ENCODE measurements around the gene ZSWIM7.

The ZSWIM7 gene

GRCh38 chr17:16026895-16027294 is 27.4 kb upstream of the ZSWIM7 start:
- no peak overlapping the region for H3K27ac ChIP-seq (ENCODE audit: low read length)

DNA sequence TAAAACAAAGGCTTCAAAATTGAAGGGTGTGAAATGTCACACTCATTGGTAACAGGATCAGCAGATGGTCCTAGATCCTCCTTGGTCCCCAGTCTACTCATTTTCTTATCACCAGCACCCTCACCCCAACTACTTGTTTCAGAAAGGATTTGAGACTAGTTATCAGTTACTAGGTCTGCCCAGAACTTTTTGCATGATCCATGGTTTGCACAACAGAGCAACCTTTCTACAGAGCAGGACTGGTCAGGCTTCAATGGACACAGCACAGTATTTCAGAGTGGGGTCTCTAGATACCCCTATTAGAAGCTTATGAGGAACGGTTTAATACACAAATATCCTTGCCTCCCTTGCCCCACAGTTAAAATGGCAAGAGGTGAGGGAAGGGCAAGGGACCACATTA is 25.7 kb upstream of the ZSWIM7 start:
- Histone ChIP-seq H3K36me3 (ENCODE audit: control insufficient read depth, insufficient read depth, low read length) (peaks cover 11% of the 10 kb centered on the region; the same call in 1 of the 2 replicates), H3K27me3 (ENCODE audit: control insufficient read depth, insufficient read depth, low read length) (no peaks in the 10 kb centered on the region), H3K27ac (ENCODE audit: low read length) (no peak overlapping the region), H3K4me3 (ENCODE audit: low read length) (no peak overlapping the region), H3K9me3 (ENCODE audit: control insufficient read depth, insufficient read depth, low read length) (no peaks in the 10 kb centered on the region), H3K4me1 (ENCODE audit: control insufficient read depth, insufficient read depth, low read length) (no peaks in the 10 kb centered on the region)
- DNase-seq (ENCODE audit: low read depth, low spot score) = no peak
- no CpG with 5 or more reads among the region's 1 CpG for WGBS (ENCODE audit: insufficient coverage, insufficient read length)

More at GRCh38 chr17:16026895-16027294, 27.4 kb upstream of the ZSWIM7 start:
- DNase-seq (ENCODE audit: low read depth, low spot score) = no peak
- Histone ChIP-seq H3K4me1 (ENCODE audit: control insufficient read depth, insufficient read depth, low read length) (no peaks in the 10 kb centered on the region), H3K36me3 (ENCODE audit: control insufficient read depth, insufficient read depth, low read length) (peaks cover 11% of the 10 kb centered on the region; the same call in 1 of the 2 replicates), H3K27me3 (ENCODE audit: control insufficient read depth, insufficient read depth, low read length) (no peaks in the 10 kb centered on the region), H3K4me3 (ENCODE audit: low read length) (no peak overlapping the region), H3K9me3 (ENCODE audit: control insufficient read depth, insufficient read depth, low read length) (no peaks in the 10 kb centered on the region)
- WGBS (ENCODE audit: insufficient coverage, insufficient read length) = no CpG with 5 or more reads among the region's 5 CpGs

DNA sequence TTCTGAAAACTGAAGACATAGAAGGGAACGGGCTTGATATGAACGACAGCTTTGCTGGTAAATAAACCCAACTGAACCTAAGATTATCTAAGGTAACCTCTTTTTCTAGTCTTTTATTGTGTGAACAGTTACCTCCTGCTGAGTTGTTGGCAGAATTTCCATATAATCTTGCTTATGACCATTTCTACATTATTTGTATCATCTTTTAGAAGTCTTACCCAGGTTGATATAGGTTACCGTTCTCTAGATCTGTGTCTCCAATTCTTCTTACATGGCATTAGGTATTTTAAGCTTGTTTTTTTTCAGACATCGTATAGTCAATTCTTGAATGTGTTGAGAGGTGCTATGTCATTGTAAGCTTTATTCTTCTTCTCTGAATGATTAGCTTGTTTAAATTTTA is 24.4 kb upstream of the ZSWIM7 start:
- no peaks in the 10 kb centered on the region for H3K27me3 ChIP-seq (ENCODE audit: control insufficient read depth, insufficient read depth, low read length)
- WGBS (ENCODE audit: insufficient coverage, insufficient read length) = no CpG with 5 or more reads among the region's 4 CpGs
- DNase-seq (ENCODE audit: low read depth, low spot score) = no peak
- H3K27ac ChIP-seq (ENCODE audit: low read length) = no peak overlapping the region
- H3K4me1 ChIP-seq (ENCODE audit: control insufficient read depth, insufficient read depth, low read length) = no peaks in the 10 kb centered on the region
- H3K4me3 ChIP-seq (ENCODE audit: low read length) = no peak overlapping the region
- peaks cover 11% of the 10 kb centered on the region; the same call in 1 of the 2 replicates for H3K36me3 ChIP-seq (ENCODE audit: control insufficient read depth, insufficient read depth, low read length)
- no peaks in the 10 kb centered on the region for H3K9me3 ChIP-seq (ENCODE audit: control insufficient read depth, insufficient read depth, low read length)

GRCh38 chr17:16019347-16019746 is 19.8 kb upstream of the ZSWIM7 start:
- H3K4me1 ChIP-seq (ENCODE audit: control insufficient read depth, insufficient read depth, low read length) = no peaks in the 10 kb centered on the region
- no peaks in the 10 kb centered on the region for H3K27me3 ChIP-seq (ENCODE audit: control insufficient read depth, insufficient read depth, low read length)
- H3K4me3 ChIP-seq (ENCODE audit: low read length) = no peak overlapping the region
- no peak overlapping the region for H3K27ac ChIP-seq (ENCODE audit: low read length)
- no CpG with 5 or more reads among the region's 1 CpG for WGBS (ENCODE audit: insufficient coverage, insufficient read length)
- no peaks in the 10 kb centered on the region for H3K9me3 ChIP-seq (ENCODE audit: control insufficient read depth, insufficient read depth, low read length)
- no peaks in the 10 kb centered on the region for H3K36me3 ChIP-seq (ENCODE audit: control insufficient read depth, insufficient read depth, low read length)
- no peak for DNase-seq (ENCODE audit: low read depth, low spot score)

DNA sequence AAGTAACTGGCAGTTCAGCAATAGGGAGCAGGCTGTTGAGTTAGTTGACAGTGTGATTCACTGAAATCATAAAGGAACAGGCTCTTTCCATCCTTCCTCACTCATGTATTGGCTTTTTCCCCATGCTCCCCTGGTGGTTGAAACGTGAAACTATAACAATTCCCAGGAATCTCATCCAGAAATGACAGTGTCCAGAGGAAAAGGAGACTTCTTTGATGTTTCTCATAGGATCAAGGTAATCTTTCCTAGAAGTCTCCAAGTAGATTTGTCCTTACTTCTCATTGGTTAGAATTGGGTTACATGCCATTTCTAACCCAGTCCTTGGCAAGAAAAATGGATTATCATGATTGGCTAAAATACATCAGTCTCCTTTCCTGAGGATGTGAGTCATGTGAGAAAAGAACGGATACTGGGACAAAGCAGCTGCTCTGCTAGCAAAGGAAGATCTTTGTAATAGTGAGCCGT is 14.5 kb upstream of the ZSWIM7 start:
- Histone ChIP-seq H3K4me3 (ENCODE audit: low read length) (no peak overlapping the region), H3K4me1 (ENCODE audit: control insufficient read depth, insufficient read depth, low read length) (no peaks in the 10 kb centered on the region), H3K27me3 (ENCODE audit: control insufficient read depth, insufficient read depth, low read length) (no peaks in the 10 kb centered on the region), H3K27ac (ENCODE audit: low read length) (no peak overlapping the region), H3K36me3 (ENCODE audit: control insufficient read depth, insufficient read depth, low read length) (no peaks in the 10 kb centered on the region), H3K9me3 (ENCODE audit: control insufficient read depth, insufficient read depth, low read length) (no peaks in the 10 kb centered on the region)
- WGBS (ENCODE audit: insufficient coverage, insufficient read length) = no CpG with 5 or more reads among the region's 3 CpGs
- no peak for DNase-seq (ENCODE audit: low read depth, low spot score)

- WGBS (ENCODE audit: insufficient coverage, insufficient read length) = no CpG with 5 or more reads among the region's 3 CpGs
- Histone ChIP-seq H3K27me3 (ENCODE audit: control insufficient read depth, insufficient read depth, low read length) (no peaks in the 10 kb centered on the region), H3K9me3 (ENCODE audit: control insufficient read depth, insufficient read depth, low read length) (no peaks in the 10 kb centered on the region), H3K4me3 (ENCODE audit: low read length) (no peak overlapping the region), H3K27ac (ENCODE audit: low read length) (no peak overlapping the region), H3K4me1 (ENCODE audit: control insufficient read depth, insufficient read depth, low read length) (no peaks in the 10 kb centered on the region), H3K36me3 (ENCODE audit: control insufficient read depth, insufficient read depth, low read length) (peaks cover 24% of the 10 kb centered on the region)
- DNase-seq (ENCODE audit: low read depth, low spot score) = no peak
These were observed 7.9 kb upstream of the ZSWIM7 start for GRCh38 chr17:16007439-16007838.

DNA sequence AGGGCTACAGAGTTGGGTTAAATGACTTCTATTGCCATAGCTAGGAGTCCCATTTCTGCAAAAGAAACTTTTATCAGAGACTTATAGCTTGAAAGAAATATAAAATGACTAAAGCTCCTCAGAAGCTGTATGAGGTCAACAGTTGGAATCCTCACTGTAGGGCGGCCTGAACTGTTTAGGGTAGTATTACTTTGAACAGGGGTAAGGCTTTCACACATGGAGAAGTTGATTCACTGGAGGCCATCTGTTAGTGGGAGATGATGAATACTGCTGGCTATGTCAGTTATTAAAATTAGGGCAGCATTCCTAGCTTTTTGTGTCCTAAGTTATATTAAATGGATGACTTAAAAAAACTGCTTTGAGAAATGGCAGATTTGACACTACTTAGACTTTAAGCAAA is 6.1 kb upstream of the ZSWIM7 start:
- no CpG with 5 or more reads among the region's 1 CpG for WGBS (ENCODE audit: insufficient coverage, insufficient read length)
- Histone ChIP-seq H3K9me3 (ENCODE audit: control insufficient read depth, insufficient read depth, low read length) (no peaks in the 10 kb centered on the region), H3K36me3 (ENCODE audit: control insufficient read depth, insufficient read depth, low read length) (peaks cover 27% of the 10 kb centered on the region), H3K4me3 (ENCODE audit: low read length) (no peak overlapping the region), H3K27me3 (ENCODE audit: control insufficient read depth, insufficient read depth, low read length) (no peaks in the 10 kb centered on the region), H3K4me1 (ENCODE audit: control insufficient read depth, insufficient read depth, low read length) (no peaks in the 10 kb centered on the region), H3K27ac (ENCODE audit: low read length) (no peak overlapping the region)
- no peak for DNase-seq (ENCODE audit: low read depth, low spot score)

GRCh38 chr17:16003841-16004240 is 4.3 kb upstream of the ZSWIM7 start:
- H3K4me3 ChIP-seq (ENCODE audit: low read length) = no peak overlapping the region
- H3K9me3 ChIP-seq (ENCODE audit: control insufficient read depth, insufficient read depth, low read length) = no peaks in the 10 kb centered on the region
- no peaks in the 10 kb centered on the region for H3K4me1 ChIP-seq (ENCODE audit: control insufficient read depth, insufficient read depth, low read length)
- H3K36me3 ChIP-seq (ENCODE audit: control insufficient read depth, insufficient read depth, low read length) = peaks cover 27% of the 10 kb centered on the region
- no peak overlapping the region for H3K27ac ChIP-seq (ENCODE audit: low read length)
- no CpG with 5 or more reads among the region's 1 CpG for WGBS (ENCODE audit: insufficient coverage, insufficient read length)
- no peak for DNase-seq (ENCODE audit: low read depth, low spot score)
- no peaks in the 10 kb centered on the region for H3K27me3 ChIP-seq (ENCODE audit: control insufficient read depth, insufficient read depth, low read length)

DNA sequence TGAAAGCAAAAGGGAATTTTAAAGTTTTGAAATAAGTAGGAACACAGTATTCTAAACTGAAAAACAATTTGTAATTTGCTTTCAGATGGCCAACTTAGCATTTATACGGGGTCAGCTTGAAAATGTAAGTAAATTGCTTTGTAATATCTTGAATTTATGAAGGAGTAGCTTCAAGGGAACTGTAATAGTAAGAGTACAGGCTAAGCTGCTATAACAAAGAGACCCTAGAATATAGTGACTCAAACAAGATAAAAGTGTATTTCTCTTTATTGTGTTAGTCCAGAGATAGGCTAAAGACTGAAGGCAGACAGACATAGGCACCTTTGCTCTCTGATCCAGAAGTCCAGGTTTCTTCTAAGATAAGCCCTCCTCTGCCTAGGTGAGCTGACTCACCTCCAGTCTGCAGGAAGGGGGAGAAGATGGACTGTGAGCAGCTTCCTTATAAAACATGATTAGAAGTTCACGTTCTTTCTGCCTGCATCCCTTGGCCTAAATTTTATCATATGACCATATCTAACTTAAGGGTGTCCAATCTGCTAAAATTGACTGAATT is 3.3 kb upstream of the ZSWIM7 start:
- Histone ChIP-seq H3K4me1 (ENCODE audit: control insufficient read depth, insufficient read depth, low read length) (no peaks in the 10 kb centered on the region), H3K9me3 (ENCODE audit: control insufficient read depth, insufficient read depth, low read length) (no peaks in the 10 kb centered on the region), H3K4me3 (ENCODE audit: low read length) (no peak overlapping the region), H3K27me3 (ENCODE audit: control insufficient read depth, insufficient read depth, low read length) (no peaks in the 10 kb centered on the region), H3K27ac (ENCODE audit: low read length) (no peak overlapping the region), H3K36me3 (ENCODE audit: control insufficient read depth, insufficient read depth, low read length) (peaks cover 20% of the 10 kb centered on the region)
- DNase-seq (ENCODE audit: low read depth, low spot score) = no peak
- no CpG with 5 or more reads among the region's 2 CpGs for WGBS (ENCODE audit: insufficient coverage, insufficient read length)

DNA sequence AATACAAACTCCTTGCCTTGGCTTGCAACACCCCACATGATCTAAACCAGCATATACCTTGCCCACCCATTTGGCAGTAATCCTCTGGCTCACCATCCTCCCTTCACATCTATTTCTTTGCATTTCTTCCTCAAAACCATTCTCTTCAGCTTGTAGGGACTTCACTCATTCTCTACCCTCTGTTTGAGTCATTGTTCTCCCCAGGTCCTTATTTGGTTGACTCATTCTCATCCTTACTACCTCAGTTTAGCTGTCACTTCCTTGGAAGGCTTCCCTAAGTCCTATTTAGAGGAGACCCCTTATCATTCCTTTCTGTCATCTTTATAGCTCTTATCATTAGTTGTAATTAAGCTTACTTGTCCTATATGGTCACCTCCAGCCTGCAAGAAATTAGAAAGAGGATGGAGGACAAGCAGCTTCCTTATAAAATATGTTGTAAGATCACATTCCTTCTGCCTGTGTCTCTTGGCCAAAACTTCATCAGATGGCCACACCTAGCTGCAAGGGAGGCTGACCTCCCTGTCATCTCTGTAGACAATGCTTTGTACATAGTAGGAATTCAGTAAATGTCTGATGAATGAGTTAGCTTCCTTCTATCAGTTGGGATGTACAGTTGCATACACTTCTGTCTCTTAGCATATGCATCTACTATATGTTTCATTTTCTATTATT is 1.9 kb upstream of the ZSWIM7 start:
- Histone ChIP-seq H3K9me3 (ENCODE audit: control insufficient read depth, insufficient read depth, low read length) (no peaks in the 10 kb centered on the region), H3K4me3 (ENCODE audit: low read length) (no peak overlapping the region), H3K27ac (ENCODE audit: low read length) (no peak overlapping the region), H3K27me3 (ENCODE audit: control insufficient read depth, insufficient read depth, low read length) (no peaks in the 10 kb centered on the region), H3K36me3 (ENCODE audit: control insufficient read depth, insufficient read depth, low read length) (peaks cover 17% of the 10 kb centered on the region), H3K4me1 (ENCODE audit: control insufficient read depth, insufficient read depth, low read length) (no peaks in the 10 kb centered on the region)
- DNase-seq (ENCODE audit: low read depth, low spot score) = no peak

Data from iPS DF 6.9 (cell line).